ENCODE measurements around the gene PPFIBP2. TPM values are rescaled to one million over a fixed set of nuclear protein-coding genes. Genes with fewer than 3 reads are reported as not detected.

Gene PPFIBP2
- total RNA-seq, 1 experiment from 2014 or later = 5.0 TPM

- DNase-seq (ENCODE audit: low read depth) = no peak
Measured at GRCh38 chr11:7622721-7623120, 108.9 kb downstream of the PPFIBP2 start.

GRCh38 chr11:7628660-7629059 is 114.9 kb downstream of the PPFIBP2 start:
- DNase-seq (ENCODE audit: low read depth) = no peak

GRCh38 chr11:7630002-7630401 is 116.2 kb downstream of the PPFIBP2 start:
- no peak for DNase-seq (ENCODE audit: low read depth)

- DNase-seq (ENCODE audit: low read depth) = no peak
Measured at GRCh38 chr11:7632211-7632610, 118.4 kb downstream of the PPFIBP2 start.

- peak; percentile 8 for DNase-seq (ENCODE audit: low read depth)
Measured at GRCh38 chr11:7635137-7635536, 121.3 kb downstream of the PPFIBP2 start.

GRCh38 chr11:7635708-7636107 is 121.9 kb downstream of the PPFIBP2 start:
- no peak for DNase-seq (ENCODE audit: low read depth)

- no peak for DNase-seq (ENCODE audit: low read depth)
Measured at GRCh38 chr11:7636350-7636749, 122.6 kb downstream of the PPFIBP2 start.

GRCh38 chr11:7637447-7638157 is 123.8 kb downstream of the PPFIBP2 start:
- no peak for DNase-seq (ENCODE audit: low read depth)

- no peak for DNase-seq (ENCODE audit: low read depth)
Measured at GRCh38 chr11:7638710-7639642, 125.2 kb downstream of the PPFIBP2 start.

GRCh38 chr11:7639643-7640025 is 125.8 kb downstream of the PPFIBP2 start:
- DNase-seq (ENCODE audit: low read depth) = no peak

- no peak for DNase-seq (ENCODE audit: low read depth)
Measured at GRCh38 chr11:7640816-7641215, 127.0 kb downstream of the PPFIBP2 start.

- DNase-seq (ENCODE audit: low read depth) = no peak
Measured at GRCh38 chr11:7642747-7643146, 128.9 kb downstream of the PPFIBP2 start.

GRCh38 chr11:7643314-7643713 is 129.5 kb downstream of the PPFIBP2 start:
- no peak for DNase-seq (ENCODE audit: low read depth)

- DNase-seq (ENCODE audit: low read depth) = no peak
Measured at GRCh38 chr11:7645206-7645605, 131.4 kb downstream of the PPFIBP2 start.

GRCh38 chr11:7646866-7647265 is 133.1 kb downstream of the PPFIBP2 start:
- no peak for DNase-seq (ENCODE audit: low read depth)

- no peak for DNase-seq (ENCODE audit: low read depth)
Measured at GRCh38 chr11:7648264-7648663, 134.5 kb downstream of the PPFIBP2 start.

- no peak for DNase-seq (ENCODE audit: low read depth)
Measured at GRCh38 chr11:7651140-7651551, 137.3 kb downstream of the PPFIBP2 start.

- DNase-seq (ENCODE audit: low read depth) = no peak
Measured at GRCh38 chr11:7651700-7652099, 137.9 kb downstream of the PPFIBP2 start.

GRCh38 chr11:7654195-7654705 is 140.5 kb downstream of the PPFIBP2 start:
- no peak for DNase-seq (ENCODE audit: low read depth)

- DNase-seq (ENCODE audit: low read depth) = no peak
Measured at GRCh38 chr11:7655253-7656217, 141.7 kb downstream of the PPFIBP2 start.

- DNase-seq (ENCODE audit: low read depth) = no peak
Measured at GRCh38 chr11:7656704-7657103, 142.9 kb downstream of the PPFIBP2 start.
